Measurements from ENCODE around the gene ARHGAP42.

DNA sequence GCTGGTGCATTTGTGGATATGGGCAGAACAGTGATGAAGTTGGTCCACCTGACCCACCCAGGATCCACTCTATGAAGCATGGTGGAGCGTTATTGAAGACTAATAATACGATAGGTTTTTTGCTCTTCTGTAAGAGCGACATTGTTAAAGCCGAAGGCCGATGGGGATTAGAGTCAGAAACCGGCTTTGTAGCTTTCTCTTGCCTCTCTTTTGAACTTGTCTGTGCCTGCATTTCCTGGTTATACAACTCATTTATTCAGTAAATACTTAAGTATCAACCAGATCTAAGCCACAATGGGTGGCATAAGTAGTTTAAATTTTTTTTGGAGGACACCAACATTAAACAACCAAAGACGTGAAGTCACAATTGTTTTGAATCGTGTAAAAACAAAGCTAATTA, 93.4 kb downstream of the ARHGAP42 start:
- TF ChIP-seq SPI1 (IDR thresholded peaks at IDR 0.05; ENCODE audit: borderline replicate concordance, low read depth) (no peak), POLR2AphosphoS5 (IDR thresholded peaks at IDR 0.05; ENCODE audit: low read depth) (no peak)
- TF ChIP-seq, protein P1, sequence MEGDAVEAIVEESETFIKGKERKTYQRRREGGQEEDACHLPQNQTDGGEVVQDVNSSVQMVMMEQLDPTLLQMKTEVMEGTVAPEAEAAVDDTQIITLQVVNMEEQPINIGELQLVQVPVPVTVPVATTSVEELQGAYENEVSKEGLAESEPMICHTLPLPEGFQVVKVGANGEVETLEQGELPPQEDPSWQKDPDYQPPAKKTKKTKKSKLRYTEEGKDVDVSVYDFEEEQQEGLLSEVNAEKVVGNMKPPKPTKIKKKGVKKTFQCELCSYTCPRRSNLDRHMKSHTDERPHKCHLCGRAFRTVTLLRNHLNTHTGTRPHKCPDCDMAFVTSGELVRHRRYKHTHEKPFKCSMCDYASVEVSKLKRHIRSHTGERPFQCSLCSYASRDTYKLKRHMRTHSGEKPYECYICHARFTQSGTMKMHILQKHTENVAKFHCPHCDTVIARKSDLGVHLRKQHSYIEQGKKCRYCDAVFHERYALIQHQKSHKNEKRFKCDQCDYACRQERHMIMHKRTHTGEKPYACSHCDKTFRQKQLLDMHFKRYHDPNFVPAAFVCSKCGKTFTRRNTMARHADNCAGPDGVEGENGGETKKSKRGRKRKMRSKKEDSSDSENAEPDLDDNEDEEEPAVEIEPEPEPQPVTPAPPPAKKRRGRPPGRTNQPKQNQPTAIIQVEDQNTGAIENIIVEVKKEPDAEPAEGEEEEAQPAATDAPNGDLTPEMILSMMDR (IDR thresholded peaks at IDR 0.05; ENCODE audit: insufficient read depth, low read length), result no peak
- TF ChIP-seq, protein P2, sequence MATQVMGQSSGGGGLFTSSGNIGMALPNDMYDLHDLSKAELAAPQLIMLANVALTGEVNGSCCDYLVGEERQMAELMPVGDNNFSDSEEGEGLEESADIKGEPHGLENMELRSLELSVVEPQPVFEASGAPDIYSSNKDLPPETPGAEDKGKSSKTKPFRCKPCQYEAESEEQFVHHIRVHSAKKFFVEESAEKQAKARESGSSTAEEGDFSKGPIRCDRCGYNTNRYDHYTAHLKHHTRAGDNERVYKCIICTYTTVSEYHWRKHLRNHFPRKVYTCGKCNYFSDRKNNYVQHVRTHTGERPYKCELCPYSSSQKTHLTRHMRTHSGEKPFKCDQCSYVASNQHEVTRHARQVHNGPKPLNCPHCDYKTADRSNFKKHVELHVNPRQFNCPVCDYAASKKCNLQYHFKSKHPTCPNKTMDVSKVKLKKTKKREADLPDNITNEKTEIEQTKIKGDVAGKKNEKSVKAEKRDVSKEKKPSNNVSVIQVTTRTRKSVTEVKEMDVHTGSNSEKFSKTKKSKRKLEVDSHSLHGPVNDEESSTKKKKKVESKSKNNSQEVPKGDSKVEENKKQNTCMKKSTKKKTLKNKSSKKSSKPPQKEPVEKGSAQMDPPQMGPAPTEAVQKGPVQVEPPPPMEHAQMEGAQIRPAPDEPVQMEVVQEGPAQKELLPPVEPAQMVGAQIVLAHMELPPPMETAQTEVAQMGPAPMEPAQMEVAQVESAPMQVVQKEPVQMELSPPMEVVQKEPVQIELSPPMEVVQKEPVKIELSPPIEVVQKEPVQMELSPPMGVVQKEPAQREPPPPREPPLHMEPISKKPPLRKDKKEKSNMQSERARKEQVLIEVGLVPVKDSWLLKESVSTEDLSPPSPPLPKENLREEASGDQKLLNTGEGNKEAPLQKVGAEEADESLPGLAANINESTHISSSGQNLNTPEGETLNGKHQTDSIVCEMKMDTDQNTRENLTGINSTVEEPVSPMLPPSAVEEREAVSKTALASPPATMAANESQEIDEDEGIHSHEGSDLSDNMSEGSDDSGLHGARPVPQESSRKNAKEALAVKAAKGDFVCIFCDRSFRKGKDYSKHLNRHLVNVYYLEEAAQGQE (IDR thresholded peaks at IDR 0.05; ENCODE audit: insufficient replicate concordance, low read depth), result no peak

All from HL-60 (cell line).